Measurements from ENCODE around the gene ATP11A. TPM values are rescaled to one million over a fixed set of nuclear protein-coding genes. Genes with fewer than 3 reads are reported as not detected.

The ATP11A gene
- total and polyA plus RNA-seq, 10 of the 15 experiments (the other 5 are each of a cell fraction or from before 2014, with no cell fraction given) = 1.4 to 69.6 (median 14.4) TPM

GRCh38 chr13:112664501-112665203, 25.2 kb upstream of the ATP11A start:
- no peaks in the 10 kb centered on the region for H4K20me1 ChIP-seq (ENCODE audit: control insufficient read depth, insufficient read depth)
- SMC1A ChIA-PET (ENCODE audit: uncharacterized antibody, unreplicated experiment) = interaction anchor here (1.7 kb wide), 1 partner anchor 10 kb away, joined by 4 read pairs; no protein-coding TSS in a partner anchor
- no peak overlapping the region for H3K4me2 ChIP-seq (ENCODE audit: control insufficient read depth, insufficient read depth)
- DNase-seq (ENCODE audit: low read depth, low spot score) (no peak), FAIRE-seq (no peak), ATAC-seq (no peak)
- no peaks in the 10 kb centered on the region for H3K36me3 ChIP-seq (ENCODE audit: control insufficient read depth in 2 of 2, insufficient read depth in 2 of 2, low read length in 1 of 2)
- H2AFZ ChIP-seq (ENCODE audit: control insufficient read depth, low read depth, low read length) = no peak overlapping the region
- WGBS (ENCODE audit: insufficient coverage, insufficient replicate concordance, low lambda C conversion rate, missing lambda C conversion rate) = 58% methylated on average over 22 of the region's 22 CpGs
- CTCF ChIA-PET = no interaction called here
- H3K27ac ChIP-seq (ENCODE audit: control insufficient read depth, insufficient read depth) = no peak overlapping the region
- H3K9ac ChIP-seq (ENCODE audit: control insufficient read depth, insufficient read depth, low read length) = no peak overlapping the region
- no peaks in the 10 kb centered on the region for H3K4me1 ChIP-seq (ENCODE audit: control insufficient read depth, insufficient read depth, low read length)
- intact Hi-C loops (cut with micrococcal nuclease; ENCODE audit: unreplicated experiment) = no loop called here
- H3K79me2 ChIP-seq (ENCODE audit: control insufficient read depth, insufficient read depth, low read length) = no peaks in the 10 kb centered on the region
- no TSS peak for BruUV-seq (replicated peaks)
- H3K4me3 ChIP-seq = no peak overlapping the region
- RAD21 ChIA-PET (ENCODE audit: unreplicated experiment) = no interaction called here
- no peaks in the 10 kb centered on the region; the same call in 2 of the 3 replicates for H3K9me3 ChIP-seq (replicated peaks; ENCODE audit: control insufficient read depth, insufficient read depth, low read length)
- POLR2A ChIA-PET = no interaction called here
- in situ Hi-C loops (cut with MboI) = no loop called here
- no peaks in the 10 kb centered on the region for H3K27me3 ChIP-seq (replicated peaks in 1 of 2; ENCODE audit: control insufficient read depth in 2 of 2, insufficient read depth in 2 of 2, low read length in 1 of 2)
- TF ChIP-seq FOXM1 (IDR thresholded peaks at IDR 0.05; ENCODE audit: low read depth, low read length) = no peak
- TF ChIP-seq MTA2 (IDR thresholded peaks at IDR 0.05; ENCODE audit: low read depth) = no peak
- TF ChIP-seq CHD4 (IDR thresholded peaks at IDR 0.05) = no peak
- no peak for TF ChIP-seq ZNF687 (IDR thresholded peaks at IDR 0.05)
- no peak for TF ChIP-seq SP1 (IDR thresholded peaks at IDR 0.05; ENCODE audit: low read depth, low read length)
- no peak for TF ChIP-seq ETV6 (conservative IDR thresholded peaks at IDR 0.05 in 1 of 2, IDR thresholded peaks at IDR 0.05 in 1 of 2; ENCODE audit: borderline replicate concordance in 1 of 2, low read depth in 1 of 2)
- TF ChIP-seq E2F8 (IDR thresholded peaks at IDR 0.05; ENCODE audit: low read depth, partially characterized antibody) = no peak
- no peak for TF ChIP-seq MYC (IDR thresholded peaks at IDR 0.05; ENCODE audit: insufficient read depth, insufficient read length, insufficient replicate concordance, low read length, severe bottlenecking)
- no peak for TF ChIP-seq REST (IDR thresholded peaks at IDR 0.05; ENCODE audit: low read depth, low read length)
- no peak for TF ChIP-seq NFIC (IDR thresholded peaks at IDR 0.05; ENCODE audit: low read depth, low read length)
- no peak for TF ChIP-seq MXI1 (IDR thresholded peaks at IDR 0.05; ENCODE audit: low read depth, low read length)
- no peak for TF ChIP-seq GABPA (IDR thresholded peaks at IDR 0.05; ENCODE audit: low read depth)

Measured in GM12878 (cell line).